Islet precursor cell (in vitro differentiated cells): ENCODE results near the gene STH.
"Not testable (repeated sequence)": the region's sequence is repeated elsewhere in the genome, so short reads cannot be mapped to it uniquely, and the experiment has no call there.

ENCODE experiments used
- DNase-seq: peaks from one replicate; pipeline ENCODE4 v3.0.0-alpha.2; 2018

The STH gene, protein sequence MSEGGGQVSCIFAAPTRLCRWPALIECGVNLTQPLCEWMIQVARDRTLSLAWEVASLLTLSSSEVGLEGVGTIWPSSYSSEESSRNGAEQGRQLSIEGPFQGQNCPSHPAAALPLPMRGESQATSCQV

DNA sequence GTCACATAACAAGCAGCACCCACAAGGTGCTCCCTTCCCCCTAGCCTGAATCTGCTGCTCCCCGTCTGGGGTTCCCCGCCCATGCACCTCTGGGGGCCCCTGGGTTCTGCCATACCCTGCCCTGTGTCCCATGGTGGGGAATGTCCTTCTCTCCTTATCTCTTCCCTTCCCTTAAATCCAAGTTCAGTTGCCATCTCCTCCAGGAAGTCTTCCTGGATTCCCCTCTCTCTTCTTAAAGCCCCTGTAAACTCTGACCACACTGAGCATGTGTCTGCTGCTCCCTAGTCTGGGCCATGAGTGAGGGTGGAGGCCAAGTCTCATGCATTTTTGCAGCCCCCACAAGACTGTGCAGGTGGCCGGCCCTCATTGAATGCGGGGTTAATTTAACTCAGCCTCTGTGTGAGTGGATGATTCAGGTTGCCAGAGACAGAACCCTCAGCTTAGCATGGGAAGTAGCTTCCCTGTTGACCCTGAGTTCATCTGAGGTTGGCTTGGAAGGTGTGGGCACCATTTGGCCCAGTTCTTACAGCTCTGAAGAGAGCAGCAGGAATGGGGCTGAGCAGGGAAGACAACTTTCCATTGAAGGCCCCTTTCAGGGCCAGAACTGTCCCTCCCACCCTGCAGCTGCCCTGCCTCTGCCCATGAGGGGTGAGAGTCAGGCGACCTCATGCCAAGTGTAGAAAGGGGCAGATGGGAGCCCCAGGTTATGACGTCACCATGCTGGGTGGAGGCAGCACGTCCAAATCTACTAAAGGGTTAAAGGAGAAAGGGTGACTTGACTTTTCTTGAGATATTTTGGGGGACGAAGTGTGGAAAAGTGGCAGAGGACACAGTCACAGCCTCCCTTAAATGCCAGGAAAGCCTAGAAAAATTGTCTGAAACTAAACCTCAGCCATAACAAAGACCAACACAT lies at the start of gene STH:
TSS of gene STH (plus strand) at position 264 of the 913 bp plus-strand sequence. CDS start at position 294, 30 bp downstream.
- no peak for DNase-seq

DNA sequence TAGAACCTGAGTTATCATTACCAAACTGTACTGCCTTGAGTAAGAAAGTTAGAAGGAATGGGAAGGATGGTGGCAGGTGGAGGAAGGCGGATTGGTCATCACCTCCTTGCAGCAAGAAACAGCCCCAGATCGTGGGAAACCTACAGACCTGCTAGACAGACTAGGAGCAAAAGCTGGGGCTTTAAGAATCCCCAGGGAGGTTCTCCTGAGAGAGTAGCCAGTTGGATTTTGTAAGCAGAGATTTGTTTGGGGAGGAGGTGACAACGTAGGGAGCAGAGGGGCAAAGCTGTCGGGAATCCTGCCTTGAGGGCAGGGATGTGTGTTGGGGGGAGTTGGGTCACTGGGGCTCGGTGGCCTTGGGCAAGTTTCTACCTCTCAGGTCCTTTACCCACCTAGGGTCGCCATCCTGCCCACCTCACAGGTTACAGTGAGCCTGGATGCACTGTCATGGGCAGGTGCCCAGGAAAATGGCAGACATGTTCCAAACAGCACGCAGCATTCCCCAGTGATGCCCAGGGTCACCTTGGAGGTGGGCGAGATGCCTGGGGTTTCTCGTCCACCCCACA lies 49.2 kb upstream of the STH start:
- DNase-seq: no peak

DNA sequence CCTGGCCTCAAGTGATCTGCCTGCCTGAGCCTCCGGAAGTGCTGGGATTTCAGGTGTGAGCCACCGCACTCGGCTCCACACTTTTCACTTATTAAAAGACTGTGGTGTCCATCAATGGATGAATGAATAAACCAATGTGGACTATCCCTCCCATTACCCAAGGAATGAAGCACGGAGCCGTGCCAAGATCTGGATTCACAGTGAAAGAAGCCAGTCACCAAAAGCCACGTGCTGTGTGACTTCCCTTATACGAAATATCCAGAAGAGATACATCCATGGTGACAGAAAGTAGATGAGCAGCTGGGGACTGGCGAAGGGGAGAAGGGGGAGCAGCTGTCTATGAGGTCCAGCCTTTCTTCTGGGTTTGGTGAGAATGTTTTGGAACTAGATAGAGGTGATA lies 48.2 kb upstream of the STH start:
- DNase-seq: no peak

DNA sequence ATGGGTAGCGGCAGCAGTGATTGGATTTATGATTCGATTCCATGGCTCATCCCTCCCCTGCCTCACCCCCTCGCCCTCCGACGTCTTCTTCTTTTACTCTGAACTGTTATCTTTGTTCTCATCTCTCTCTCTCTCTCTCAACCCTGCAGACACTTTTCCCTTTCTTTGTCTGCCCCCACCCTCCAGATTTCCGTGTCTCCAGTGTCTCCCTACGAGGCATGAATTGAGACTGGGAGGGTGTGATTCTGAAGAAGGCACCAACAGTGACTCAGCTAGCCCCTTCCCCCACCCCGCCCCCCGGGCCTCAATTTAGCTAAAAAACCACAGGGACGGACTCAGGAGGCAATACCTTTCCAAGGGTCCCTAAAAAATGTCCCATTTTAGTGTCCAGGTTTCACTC lies 47.6 kb upstream of the STH start:
- peak; percentile 92 for DNase-seq

DNA sequence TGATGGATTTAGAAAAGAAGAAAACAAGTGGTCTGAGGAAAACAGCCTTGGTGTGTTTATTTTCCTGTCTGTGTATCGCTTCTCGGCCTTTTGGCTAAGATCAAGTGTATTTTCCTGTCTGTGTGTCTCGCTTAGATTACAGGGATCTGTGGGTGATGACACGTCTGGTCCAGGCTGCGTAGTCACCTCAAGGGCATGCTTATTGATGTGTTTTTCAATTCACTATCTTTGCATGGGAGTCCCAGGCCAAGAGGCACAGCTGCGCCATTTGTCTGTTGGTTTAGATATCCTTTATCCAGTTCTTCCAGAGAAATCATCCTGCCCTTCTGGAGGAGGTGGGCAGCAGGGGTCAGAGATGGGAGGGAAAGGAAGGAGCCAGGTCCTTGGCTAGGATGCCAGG lies 47.1 kb upstream of the STH start:
- DNase-seq: peak; percentile 91

DNA sequence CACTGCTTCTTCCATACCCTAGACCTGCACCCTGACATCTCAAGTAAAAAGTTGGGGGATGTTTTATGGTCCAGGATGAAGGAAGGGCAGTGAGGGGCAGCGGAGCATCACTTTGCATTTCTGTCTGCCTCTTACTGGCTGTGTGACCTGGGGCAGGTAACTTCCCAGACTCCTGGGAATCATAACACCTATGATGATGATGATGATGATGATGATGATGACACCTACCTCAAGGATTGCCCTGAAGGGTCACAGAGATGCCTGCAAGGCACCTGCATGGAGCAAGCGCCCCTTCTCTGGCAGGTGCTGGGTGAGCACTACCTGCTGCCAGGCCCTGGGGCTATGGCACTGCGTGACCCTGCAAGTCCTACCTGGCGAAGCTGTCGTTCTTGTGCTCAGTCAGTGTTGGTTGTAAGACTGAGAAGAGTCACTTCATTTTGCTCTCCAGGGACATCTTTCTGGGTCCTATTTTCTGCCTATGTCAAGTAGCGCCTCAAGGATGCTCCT lies 46.2 kb upstream of the STH start:
- no peak for DNase-seq

DNA sequence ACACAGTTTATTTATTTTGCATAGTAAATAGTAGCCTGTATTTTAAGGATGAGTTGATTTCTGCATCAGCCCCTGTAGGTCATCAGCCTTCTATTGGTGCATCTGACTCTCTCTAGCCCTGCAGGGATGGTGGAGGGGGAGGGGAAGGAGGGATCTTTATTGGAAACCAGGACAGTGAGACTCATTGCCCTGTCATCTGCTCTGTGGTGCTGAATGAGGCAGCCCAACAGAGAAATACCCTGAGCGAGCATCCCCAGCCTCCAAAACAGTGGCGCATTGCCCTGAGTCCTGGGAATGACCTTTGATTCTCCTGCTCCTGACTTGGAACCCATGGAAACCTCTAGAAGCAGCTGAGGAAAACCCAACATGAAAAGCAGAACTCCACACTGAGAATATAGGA lies 45.5 kb upstream of the STH start:
- DNase-seq: peak; percentile 86

DNA sequence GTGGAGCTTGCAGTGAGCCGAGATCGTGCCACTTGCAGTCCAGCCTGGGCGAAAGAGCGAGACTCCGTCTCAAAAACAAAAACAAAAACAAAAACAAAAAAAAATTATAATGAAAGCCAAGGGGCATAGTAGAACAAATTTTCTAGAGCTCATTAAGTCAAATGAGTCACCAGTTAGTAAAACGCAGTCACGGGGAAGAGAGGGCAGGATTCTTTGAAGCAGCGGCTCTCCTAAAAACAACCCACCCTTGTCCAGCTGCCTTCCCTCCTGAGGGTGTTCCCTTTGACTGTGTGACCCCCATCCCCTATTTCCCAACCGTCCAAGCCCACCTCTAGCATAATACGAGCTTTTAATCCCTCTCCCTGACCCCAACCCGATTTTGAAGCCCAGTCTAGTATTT lies 44.1 kb upstream of the STH start:
- no peak for DNase-seq

DNA sequence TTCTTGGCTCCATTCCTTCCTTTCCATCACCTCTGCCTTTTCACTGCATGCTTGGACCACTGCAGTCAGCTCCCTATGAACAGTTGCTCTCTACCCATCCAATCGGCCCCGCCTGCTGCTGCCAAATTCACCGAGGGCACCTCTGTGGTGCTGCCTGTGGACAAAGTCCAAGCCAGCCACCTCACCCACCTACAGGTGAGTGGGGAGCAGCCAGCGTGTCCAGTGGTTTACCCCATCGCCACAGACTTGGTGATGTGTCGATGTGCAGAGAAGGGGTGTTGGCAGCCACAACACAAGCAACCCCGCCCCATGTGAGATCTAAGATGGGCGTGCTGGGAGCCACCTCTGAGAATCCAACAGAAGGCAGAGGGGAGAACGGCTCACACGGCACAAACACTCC lies 43.7 kb upstream of the STH start:
- no peak for DNase-seq

DNA sequence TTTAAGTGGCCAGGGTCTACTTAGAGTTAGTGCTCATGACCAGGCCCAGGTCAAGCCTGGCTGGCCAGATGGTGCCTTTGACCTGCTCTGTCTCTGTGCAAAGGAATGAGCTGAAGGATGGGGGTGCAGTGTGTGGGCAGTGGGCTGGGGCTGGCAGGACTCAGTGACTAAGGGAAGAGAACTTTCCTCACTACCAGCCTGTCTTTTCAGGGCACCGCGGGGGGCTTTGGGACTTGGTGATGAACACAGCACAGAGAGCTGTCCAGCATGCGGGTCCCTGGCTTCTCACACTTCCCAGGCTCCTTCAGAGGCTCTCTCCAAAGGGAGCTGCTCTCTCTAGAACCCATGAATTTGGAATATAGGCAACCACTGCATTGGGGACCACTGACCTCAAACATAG lies 43.0 kb upstream of the STH start:
- DNase-seq: no peak

DNA sequence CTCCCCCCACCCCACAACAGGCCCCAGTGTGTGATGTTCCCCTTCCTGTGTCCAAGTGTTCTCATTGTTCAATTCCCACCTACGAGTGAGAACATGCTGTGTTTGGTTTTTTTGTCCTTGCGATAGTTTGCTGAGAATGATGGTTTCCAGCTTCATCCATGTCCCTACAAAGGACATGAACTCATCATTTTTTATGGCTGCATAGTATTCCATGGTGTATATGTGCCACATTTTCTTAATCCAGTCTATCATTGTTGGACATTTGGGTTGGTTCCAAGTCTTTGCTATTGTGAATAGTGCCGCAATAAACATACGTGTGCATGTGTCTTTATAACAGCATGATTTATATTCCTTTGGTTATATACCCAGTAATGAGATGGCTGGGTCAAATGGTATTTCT lies 42.3 kb upstream of the STH start:
- not testable (repeated sequence) for DNase-seq

DNA sequence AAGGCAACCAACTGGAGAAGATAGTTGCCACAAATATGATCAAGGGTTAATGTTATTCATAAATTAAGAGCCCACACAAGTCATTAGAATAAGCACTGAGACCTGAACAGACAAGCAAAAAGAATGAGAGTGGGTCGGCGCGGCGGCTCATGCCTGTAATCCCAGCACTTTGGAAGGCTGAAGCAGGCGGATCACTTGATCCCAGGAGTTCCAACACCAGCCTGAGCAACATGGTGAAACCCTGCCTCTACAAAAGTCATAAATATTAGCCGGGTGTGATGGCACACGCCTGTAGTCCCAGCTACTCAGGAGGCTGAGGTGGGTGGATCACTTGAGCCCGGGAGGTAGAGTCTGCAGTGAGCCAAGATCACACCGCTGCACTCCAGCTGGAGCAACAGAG lies 40.7 kb upstream of the STH start:
- no peak for DNase-seq

DNA sequence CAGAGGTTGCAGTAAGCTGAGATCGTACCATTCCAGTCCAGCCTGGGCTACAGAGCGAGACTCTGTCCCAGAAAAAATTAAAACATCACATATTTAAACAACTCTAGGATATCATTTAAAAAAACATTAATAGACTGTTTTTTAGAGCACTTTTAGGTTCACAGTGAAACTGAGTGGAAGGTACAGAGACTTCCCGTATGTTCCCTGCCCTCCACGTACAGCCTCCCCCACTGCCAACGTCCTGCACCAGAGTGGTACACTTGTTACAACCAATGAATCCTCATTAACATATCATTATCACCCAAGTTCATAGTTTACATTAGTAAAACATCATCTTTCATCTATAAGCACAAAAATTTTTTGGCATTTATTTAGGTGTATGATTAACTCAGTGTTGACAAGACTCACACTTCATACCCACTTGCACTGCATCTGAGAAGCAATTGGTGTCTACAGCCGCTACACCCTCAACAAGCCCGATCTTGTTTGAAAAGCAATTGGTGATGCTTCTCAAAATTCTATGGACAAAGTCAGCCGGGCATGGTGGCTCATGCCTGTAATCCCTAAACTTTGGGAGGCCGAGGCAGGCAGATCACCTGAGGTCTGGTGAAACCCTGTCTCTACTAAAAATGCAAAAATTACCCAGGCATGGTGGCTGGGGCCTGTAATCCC lies 39.9 kb upstream of the STH start:
- no peak for DNase-seq

DNA sequence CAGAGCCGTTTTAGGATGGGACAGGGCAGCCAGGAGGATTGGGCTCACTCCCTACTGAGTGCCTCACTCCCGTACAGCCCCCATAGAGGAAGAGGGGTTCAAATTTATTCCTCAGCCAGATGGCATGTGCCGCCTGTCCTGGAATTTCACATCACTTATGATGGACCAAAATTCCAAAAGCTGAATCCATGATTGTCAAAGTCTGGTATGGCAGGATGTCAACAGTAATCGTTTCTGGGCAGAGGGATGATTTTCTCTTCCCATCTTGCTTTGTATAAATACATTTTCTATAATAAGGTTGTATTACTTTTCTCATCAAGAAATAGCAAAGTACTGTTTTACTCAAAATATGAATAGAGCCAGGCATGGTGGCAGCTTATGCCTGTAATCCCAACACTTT lies 38.7 kb upstream of the STH start:
- DNase-seq: no peak

DNA sequence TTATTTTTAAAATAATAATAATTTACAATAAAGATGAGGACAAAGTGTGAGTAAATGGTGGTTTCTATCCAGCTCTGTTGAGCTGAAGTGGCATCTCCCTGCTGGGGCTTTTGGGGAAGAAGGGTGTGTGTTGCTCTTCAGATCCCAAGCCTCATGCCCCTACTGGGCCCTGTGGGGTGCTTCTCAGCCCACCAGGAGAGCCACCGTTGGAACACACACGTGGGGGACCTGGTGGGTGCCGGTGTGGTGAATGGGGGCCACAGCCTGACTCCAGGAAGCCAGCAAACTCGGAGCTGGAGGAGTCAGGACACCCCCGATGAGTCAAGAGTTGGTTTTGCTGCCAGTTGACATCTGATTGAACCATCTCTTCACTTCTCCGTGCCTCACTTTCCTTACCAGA lies 37.8 kb upstream of the STH start:
- DNase-seq: no peak

DNA sequence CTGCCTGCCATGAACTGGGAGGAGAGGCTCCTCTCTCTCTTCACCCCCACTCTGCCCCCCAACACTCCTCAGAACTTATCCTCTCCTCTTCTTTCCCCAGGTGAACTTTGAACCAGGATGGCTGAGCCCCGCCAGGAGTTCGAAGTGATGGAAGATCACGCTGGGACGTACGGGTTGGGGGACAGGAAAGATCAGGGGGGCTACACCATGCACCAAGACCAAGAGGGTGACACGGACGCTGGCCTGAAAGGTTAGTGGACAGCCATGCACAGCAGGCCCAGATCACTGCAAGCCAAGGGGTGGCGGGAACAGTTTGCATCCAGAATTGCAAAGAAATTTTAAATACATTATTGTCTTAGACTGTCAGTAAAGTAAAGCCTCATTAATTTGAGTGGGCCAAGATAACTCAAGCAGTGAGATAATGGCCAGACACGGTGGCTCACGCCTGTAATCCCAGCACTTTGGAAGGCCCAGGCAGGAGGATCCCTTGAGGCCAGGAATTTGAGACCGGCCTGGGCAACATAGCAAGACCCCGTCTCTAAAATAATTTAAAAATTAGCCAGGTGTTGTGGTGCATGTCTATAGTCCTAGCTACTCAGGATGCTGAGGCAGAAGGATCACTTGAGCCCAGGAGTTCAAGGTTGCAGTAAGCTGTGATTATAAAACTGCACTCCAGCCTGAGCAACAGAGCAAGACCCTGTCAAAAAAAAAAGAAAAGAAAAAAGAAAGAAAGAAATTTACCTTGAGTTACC lies 36.7 kb upstream of the STH start:
- DNase-seq: no peak

DNA sequence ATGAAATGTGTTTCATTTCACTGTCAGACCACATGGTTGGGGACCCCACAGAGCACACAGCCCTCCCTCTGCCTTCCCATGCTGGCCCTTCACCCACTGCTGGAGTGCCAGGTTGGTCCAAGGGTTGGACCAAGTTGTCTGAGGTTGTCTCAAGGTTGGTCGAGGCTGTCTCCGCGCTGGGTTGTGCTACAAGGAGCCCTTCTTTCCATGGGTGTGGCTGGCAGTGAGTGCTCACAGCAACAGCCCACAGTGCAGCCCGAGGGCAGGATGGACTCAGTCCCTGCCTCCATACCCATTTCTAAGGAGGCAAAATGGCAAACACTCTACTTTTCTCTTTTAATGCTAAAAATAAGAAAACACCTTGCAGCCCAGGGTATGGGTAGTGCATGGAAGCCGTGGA lies 35.8 kb upstream of the STH start:
- DNase-seq: no peak

DNA sequence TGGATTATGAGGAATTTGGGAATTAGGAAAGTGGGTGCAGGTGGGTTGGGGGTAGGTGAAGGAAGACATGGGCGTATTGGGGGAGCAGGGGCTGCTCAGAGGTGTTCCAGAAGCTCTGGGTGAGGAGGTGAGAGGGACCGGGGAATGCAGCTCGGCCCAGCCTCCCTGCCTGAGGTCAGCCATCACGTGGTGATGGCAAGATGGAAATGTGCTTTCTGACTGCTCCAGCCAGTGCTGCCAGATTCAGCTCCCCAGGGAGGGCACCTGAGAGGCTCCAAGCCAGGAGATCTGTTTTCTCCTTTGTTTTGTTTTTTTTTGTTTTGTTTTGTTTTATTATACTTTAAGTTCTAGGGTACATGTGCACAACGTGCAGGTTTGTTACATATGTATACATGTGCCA lies 35.2 kb upstream of the STH start:
- DNase-seq: no peak

DNA sequence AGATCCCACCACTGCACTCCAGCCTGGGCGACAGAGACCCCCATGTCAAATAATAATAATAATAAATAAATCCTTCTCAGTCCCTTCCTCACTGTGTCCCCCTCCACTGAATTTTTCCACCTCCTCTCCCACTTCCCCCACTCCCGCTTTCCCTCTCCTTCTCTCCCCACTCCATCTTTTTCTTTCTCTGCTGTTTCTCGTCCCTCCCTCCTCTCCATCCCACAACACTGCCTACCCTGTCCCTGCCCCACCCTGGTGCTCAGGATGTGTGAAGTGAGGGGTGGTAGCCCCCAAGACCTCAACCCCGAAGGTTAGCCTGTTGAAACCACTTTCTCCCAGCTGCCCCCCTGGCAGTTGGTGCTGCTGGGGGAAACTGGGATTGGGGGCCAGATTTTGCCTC lies 34.4 kb upstream of the STH start:
- DNase-seq: no peak

DNA sequence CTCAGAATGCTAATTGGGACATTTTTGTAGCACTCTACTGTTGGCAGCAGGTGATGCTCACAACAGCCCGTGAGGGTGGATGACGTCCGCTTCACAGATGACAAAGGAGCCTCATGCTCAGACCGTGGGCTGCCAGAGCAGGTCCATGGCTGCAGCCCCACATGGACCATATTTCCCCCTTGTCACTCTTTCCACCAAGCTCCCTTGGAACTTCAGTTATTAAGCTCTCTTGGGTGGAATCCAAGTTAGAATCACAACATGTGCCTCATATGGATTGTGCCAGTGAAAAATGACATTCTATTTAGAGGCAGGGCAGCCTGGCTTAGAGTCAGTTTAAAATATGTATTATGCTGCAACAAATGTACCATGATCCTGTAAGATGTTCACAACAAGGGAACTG lies 33.2 kb upstream of the STH start:
- no peak for DNase-seq

DNA sequence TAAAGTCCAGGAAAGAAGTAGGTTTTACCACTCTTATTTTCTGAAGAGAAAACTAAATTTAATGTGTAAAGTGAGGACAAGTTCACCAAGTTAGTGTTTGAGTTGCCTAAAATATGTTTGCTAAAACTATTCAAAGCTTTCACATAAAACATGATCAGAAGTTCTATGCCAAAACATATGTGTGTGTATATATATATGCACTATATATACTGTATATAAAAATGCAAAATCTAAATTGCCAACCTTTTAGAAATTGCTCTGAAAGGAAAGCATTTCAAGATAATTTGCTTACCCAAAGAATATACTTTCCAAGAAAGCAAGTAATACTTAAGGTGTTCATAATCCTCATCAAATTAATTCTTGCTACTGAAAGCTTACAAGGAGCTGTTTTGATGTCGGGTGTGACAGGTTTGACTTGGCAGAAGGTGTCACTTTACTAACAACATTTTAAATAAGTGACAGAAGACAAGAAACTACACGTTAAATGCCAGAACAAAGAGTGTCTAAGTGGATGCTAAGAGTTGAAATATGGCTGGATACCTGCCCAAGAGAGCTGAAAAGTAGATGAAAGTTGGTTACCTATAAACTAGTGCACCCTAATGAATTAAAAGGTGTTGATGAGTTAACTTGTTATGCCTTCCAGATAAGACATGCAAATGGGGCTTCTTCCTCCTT lies 32.3 kb upstream of the STH start:
- DNase-seq: no peak

DNA sequence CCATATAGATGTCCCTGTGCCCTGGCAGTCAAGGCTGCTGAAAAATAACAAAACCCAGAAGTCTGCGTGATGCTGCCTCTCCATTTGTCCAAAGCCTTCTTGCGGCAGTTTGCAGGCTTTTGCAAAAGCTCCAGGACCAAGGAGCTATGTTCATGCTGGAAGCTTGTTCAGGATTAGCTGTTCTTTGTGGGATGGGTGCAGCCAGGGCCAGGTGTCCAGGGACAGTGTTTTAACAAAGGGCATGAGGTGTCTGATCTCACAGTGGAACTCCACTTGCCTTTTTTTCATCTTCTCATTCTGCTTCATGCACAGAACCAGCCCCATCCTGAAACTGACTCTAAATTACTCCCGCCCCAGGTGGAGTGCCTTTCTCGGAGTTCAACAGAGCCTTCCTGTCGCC lies 31.7 kb upstream of the STH start:
- DNase-seq: no peak
